ENCODE measurements around the gene IGSF22.

DNA sequence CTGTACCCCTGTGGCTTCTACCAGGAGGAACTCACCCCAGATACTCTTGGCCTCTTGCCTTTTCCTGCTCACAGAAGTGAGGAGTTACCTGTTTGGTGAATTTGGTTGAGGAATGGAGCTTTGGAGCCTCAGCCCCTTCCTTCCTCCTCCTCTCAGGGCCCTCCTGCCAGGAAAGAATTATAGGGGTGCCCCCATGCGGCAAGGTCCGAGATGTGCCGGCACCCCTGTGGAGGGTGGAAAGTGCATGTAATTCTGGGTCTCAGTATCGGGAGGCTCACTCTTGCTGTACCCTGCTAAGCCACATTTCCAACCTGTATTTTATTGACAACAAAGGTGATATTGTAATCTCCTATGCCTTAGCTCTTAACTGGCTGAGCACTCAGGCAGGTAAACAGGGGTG lies 13.7 kb upstream of the IGSF22 start:
- no peak for TF ChIP-seq ZZZ3 (CRISPR knock-in tag; IDR thresholded peaks at IDR 0.05; ENCODE audit: borderline replicate concordance)
- TF ChIP-seq RAD21 (CRISPR knock-in tag; IDR thresholded peaks at IDR 0.05), result no peak
- TF ChIP-seq KDM1A (CRISPR knock-in tag; IDR thresholded peaks at IDR 0.05), result no peak
- no peak for TF ChIP-seq POLR2G (IDR thresholded peaks at IDR 0.05; ENCODE audit: low read depth, low read length)
- no peak for TF ChIP-seq SMC3 (IDR thresholded peaks at IDR 0.05; ENCODE audit: low read length)
- no peak for TF ChIP-seq ZNF44 (CRISPR knock-in tag; IDR thresholded peaks at IDR 0.05)
- no peak for TF ChIP-seq TAF1 (CRISPR knock-in tag; IDR thresholded peaks at IDR 0.05)
- no peak for TF ChIP-seq FOXK2 (IDR thresholded peaks at IDR 0.05)
- TF ChIP-seq KAT8 (CRISPR knock-in tag; IDR thresholded peaks at IDR 0.05), result no peak

Data from HepG2 (cell line).